HG02642 (cell line): Measurements from ENCODE around the gene GALNT1.

Source experiments
- ATAC-seq: cut with Tn5 transposase; IDR thresholded peaks from one replicate; pipeline ENCODE4 v1.9.1; 2021; ENCODE audit warnings: mild to moderate bottlenecking; ENCODE audit not compliant: unreplicated experiment, poor library complexity

Gene GALNT1

GRCh38 chr18:35616664-35617423, 35.3 kb downstream of the GALNT1 start:
- ATAC-seq: peak; percentile 99

- no peak for ATAC-seq
Measured at GRCh38 chr18:35617865-35618264, 36.3 kb downstream of the GALNT1 start.

DNA sequence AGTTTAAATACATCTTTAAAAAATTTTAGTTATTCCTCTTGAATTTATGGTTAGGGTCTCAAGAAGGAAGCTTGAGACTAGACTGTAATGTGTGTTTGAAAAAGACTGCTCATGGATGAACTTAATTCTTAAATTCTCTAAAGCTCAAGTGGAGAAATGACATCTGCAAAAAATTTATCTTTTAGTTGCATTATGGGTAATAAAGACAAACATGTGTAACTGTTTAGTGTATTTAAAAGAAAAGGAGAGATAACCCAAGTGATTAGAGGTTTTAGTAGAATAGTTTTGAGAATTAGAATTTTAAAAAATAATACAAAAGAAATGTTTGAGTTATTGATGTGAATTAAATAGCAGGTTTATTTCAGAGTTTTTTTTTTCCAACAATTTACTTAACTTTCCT, 36.7 kb downstream of the GALNT1 start:
- no peak for ATAC-seq

DNA sequence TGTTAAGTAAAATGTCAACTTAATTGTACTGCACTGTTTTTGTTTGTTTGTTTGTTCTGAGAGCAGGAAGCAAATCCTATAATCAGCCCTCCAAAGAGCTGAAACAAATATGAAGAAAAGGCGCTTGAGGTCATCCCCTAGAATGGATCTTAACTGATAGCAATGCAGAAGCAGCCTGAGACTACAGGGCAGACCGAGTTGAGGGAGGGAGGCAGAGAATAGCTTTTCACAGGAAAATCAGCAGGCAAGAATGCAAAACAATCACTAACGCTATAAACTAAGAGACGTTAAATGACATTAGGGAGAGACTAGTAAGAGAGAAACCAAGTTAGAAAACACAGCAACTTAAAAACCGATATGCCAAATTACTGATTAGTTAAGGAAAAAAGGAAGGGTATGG, 37.2 kb downstream of the GALNT1 start:
- no peak for ATAC-seq

DNA sequence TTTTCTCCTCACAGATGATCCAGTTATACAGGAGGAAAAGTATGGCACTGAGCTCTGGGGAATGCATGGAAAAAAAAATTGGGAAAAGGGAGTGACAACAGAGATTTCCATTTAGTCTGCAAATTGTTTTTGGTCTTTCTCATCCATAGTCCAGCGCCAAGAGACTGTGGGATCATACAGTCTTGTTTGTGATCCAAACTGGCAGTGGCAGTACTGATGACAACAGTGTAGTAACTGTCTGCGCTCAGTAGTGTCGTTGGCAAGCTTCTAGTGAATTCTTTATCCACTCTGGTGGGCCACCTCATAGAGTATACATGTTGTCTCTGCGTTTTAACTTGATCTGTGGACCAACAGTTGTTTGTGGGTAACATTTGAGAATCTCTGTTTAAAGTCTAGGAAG, 37.9 kb downstream of the GALNT1 start:
- ATAC-seq: no peak

DNA sequence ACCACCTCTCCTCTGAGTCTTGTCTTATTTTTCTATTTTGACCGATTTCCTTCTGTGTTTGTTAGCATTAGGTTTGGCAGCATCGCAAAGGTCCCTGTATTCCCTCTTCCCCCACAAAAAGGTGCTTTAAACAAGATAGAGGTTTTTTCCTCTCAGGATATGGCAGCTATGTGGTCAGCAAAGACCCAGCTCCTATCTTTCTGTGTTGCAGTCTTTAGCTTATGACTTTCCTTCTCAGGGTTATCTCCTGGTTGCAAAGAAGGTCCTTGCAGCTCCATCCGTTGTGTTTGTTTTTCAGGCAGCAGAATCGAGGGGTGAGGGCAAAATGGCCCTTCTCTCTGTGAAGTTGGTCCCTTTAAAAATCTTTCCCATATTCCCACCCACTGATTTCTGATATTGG, 38.4 kb downstream of the GALNT1 start:
- no peak for ATAC-seq

GRCh38 chr18:35620765-35621164, 39.2 kb downstream of the GALNT1 start:
- no peak for ATAC-seq

DNA sequence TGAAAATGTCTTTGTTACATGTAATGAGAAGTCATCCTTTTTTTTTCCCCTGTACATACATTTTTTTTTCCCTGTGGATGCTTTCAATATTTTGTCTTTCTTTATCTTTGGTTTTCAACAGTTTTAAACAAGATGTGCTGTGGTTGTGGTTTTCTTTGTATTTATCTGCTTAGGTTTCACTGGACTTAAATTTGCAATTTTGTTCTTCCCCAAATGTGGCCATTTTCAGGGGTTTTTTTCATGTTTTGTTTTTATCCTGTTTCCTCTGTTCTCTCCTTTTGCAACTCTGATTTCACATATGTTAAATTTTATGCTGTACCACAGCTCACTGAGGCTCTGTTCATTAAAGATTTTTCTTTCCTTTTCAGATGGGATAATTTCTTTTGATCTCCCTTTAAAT, 41.7 kb downstream of the GALNT1 start:
- no peak for ATAC-seq

DNA sequence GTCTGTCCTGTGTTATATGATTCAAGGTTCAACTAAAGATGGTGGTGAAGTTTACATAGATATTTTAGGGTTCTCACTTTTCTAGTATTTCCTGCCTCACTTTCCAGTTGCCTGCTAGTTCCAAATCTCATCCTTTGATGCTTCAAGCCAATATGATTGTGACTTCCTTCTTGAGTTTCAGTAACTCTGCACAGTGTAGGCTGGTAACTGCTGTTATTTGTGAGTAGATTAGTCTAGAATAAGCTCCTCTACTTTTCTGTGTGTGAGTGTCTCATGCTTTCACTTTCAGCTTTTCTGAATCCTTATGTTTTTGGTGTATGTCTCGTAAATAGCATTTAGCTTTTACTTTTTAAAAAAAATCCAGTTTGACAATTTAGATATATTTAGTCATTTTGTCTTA, 42.6 kb downstream of the GALNT1 start:
- peak; percentile 53 for ATAC-seq

- ATAC-seq: no peak
Measured at GRCh38 chr18:35625232-35625631, 43.7 kb downstream of the GALNT1 start.

DNA sequence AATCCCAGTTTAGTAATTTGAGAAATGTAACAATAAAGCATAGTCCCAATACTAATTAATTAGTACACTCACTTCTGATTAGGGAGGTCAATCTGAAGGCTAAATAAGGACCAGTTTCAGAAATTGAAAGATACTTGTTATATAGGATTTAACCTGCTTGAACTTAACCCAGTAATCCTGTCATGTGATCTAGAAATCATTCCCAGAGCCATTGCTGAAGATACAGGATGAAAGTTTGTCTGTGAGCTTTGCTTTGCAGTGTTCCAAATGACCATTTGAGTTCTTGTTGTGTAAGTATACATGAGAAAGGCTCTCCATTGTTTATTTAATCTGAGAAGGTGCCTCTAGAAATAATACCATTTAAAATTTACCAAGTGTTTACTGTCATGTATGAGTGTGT, 52.2 kb downstream of the GALNT1 start:
- no peak for ATAC-seq

- ATAC-seq: no peak
Measured at GRCh38 chr18:35634323-35634722, 52.8 kb downstream of the GALNT1 start.

DNA sequence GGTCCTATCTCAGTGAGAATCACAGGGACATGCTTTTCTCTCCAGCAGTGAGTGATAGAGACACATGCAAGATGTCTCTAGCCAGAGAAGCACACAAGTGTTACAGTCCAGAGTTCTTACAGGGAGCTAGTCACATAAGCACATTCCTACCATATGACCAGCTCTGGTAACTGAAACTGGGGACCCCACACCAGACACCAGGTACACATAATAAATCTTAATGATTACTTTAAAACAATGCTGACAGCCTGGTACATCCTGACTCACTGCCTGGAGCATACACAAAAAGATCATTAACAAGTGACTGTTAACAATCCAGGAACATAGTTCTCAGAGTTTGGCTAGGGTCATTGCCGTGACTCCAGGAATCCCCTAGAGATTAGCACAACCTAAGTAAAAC, 53.6 kb downstream of the GALNT1 start:
- no peak for ATAC-seq

GRCh38 chr18:35637227-35637626, 55.7 kb downstream of the GALNT1 start:
- ATAC-seq: no peak

DNA sequence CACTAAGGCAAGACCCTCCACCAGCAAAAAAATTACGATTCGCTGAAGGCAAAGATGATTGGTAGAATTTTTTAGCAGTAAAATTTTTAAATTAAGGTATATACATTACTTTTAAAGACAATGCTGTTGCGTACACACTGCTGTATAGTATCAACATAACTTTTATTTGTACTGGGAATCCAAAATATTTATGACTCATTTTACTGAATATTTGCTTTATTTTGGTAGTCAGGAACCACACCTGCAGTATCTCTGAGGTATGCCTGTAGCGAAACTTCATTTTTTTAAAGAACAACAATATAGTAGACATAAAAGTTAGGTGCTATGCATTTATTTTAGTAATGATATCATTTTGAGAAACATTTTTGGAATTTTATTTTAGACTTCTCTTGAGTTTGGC, 57.8 kb downstream of the GALNT1 start:
- ATAC-seq: no peak

DNA sequence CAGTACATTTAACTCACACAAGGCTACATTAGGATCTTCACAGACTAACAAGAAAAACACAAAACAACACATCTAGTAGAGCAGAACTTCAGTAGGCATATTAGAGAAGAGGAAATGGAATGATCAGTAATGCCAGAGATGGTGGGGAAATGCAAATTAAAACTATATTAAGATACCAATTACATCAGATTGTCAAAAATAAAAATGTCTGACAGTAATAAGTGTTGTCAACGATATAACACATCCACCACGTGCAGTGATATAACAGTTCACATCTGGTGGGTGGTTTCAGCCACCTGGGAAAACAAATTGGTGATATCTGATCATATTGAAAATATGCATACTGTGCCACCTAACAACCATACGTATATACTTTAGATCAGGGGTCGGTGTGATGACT, 59.9 kb downstream of the GALNT1 start:
- no peak for ATAC-seq

DNA sequence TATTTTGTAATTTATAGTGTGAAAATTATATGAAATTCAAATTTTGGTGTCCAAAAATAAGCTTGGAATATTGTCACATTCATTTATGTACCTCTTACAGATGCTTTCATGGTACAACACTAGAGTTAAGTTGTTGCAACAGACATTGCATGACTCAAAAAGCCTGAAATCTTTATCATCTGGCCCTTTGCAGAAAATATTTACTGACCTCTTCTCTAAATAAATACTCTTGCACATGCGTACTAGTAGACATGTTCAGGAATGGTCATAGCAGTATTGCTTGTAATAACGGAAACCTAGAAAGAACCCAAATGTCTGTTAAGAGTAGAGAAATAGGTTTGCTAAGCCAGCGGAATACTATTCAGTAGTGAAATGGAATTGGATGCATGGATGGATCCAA, 60.4 kb downstream of the GALNT1 start:
- ATAC-seq: no peak

DNA sequence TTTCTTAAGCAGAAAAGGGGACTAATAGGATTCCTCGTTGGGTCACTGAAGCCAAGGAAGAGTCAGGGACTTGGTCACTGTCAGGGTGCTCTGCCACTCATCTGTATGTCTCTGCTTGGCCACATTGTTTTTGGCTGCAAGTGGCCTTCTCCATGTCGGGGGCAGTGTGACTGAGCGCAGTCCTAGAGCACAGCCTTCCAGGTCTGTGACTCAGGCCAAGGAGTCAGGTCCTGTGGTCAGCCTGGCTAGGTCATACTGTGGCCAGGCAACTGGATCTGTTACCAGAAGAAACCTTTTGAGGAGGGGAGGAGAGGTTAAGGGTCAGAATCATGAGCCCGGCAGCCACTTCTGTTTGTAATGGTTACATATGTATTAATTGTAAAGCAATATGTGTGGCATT, 61.3 kb downstream of the GALNT1 start:
- ATAC-seq: no peak

DNA sequence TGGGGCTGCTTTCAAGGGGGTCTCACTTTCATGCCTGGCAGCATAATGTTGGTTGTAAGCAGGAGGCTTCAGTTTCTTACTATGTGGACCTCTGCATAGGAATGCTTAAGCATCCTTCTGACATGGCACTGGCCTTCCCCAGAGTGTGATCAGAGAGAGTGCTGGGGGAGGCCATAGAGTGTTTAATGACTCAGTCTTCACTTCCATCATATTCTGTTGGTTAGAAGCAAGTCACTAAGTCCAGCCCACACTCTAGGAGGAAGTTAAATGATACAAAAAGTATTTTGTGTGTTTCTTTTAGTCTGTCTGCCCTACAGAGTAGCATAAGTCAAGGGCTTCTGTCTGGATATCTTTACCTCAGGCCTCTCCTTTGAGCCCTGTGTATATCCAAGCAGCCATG, 64.9 kb downstream of the GALNT1 start:
- no peak for ATAC-seq

GRCh38 chr18:35653392-35654135, 72.0 kb downstream of the GALNT1 start:
- no peak for ATAC-seq

DNA sequence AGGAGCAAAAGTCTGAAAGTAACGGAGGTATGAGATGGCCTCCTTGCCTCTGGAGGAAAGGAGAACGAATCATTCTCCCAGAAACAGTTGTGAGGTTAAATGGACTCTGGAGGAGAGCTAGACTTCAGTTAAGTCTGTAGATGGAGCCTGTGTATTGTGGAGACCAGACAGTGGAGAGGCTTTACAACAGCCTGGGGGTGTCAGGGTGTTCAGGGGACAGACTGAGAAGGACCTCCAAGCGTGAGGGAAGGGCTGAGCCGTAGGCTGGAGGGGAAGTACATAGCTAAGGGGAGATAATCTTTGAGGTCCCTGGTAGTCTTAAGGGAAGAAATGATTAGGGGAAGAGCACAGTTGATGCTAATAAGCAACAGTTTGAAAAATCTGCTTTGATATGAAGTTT, 76.6 kb downstream of the GALNT1 start:
- no peak for ATAC-seq
